ENCODE results near the gene DGCR2. TPM values are rescaled to one million over a fixed set of nuclear protein-coding genes. Genes with fewer than 3 reads are reported as not detected.

DGCR2 gene
- total RNA-seq, 1 experiment from 2014 or later, result 72.4 TPM

- H3K4me3 ChIP-seq (ENCODE audit: insufficient read depth, low read depth, low read length), result no peak overlapping the region
- H3K36me3 ChIP-seq (replicated peaks; ENCODE audit: control insufficient read depth, insufficient read depth, low read length), result no peaks in the 10 kb centered on the region
- no peak for DNase-seq
- H3K27me3 ChIP-seq (ENCODE audit: control insufficient read depth, insufficient read depth, low read length), result no peaks in the 10 kb centered on the region
These were observed 3.5 kb upstream of the DGCR2 start for GRCh38 chr22:19125474-19126308.

GRCh38 chr22:19125011-19125410, 2.8 kb upstream of the DGCR2 start:
- Histone ChIP-seq H3K36me3 (replicated peaks; ENCODE audit: control insufficient read depth, insufficient read depth, low read length) (no peaks in the 10 kb centered on the region), H3K4me3 (ENCODE audit: insufficient read depth, low read depth, low read length) (no peak overlapping the region), H3K27me3 (ENCODE audit: control insufficient read depth, insufficient read depth, low read length) (no peaks in the 10 kb centered on the region)
- no peak for DNase-seq

- Histone ChIP-seq H3K27me3 (ENCODE audit: control insufficient read depth, insufficient read depth, low read length) (no peaks in the 10 kb centered on the region), H3K4me3 (ENCODE audit: insufficient read depth, low read depth, low read length) (no peak overlapping the region), H3K36me3 (replicated peaks; ENCODE audit: control insufficient read depth, insufficient read depth, low read length) (no peaks in the 10 kb centered on the region)
- DNase-seq, result no peak
These were observed 2.2 kb upstream of the DGCR2 start for GRCh38 chr22:19124377-19124776.

- Histone ChIP-seq H3K27me3 (ENCODE audit: control insufficient read depth, insufficient read depth, low read length) (no peaks in the 10 kb centered on the region), H3K4me3 (ENCODE audit: insufficient read depth, low read depth, low read length) (no peak overlapping the region), H3K36me3 (replicated peaks; ENCODE audit: control insufficient read depth, insufficient read depth, low read length) (no peaks in the 10 kb centered on the region)
- no peak for DNase-seq
These were observed 1.7 kb upstream of the DGCR2 start for GRCh38 chr22:19123936-19124335.

- H3K27me3 ChIP-seq (ENCODE audit: control insufficient read depth, insufficient read depth, low read length), result no peaks in the 10 kb centered on the region
- H3K36me3 ChIP-seq (replicated peaks; ENCODE audit: control insufficient read depth, insufficient read depth, low read length), result no peaks in the 10 kb centered on the region
- no peak for DNase-seq
- peak overlapping the region; percentile 67 for H3K4me3 ChIP-seq (ENCODE audit: insufficient read depth, low read depth, low read length)
These were observed 710 bp upstream of the DGCR2 start for GRCh38 chr22:19122752-19123492.

GRCh38 chr22:19121631-19122142, 525 bp downstream of the DGCR2 start:
- Histone ChIP-seq H3K27me3 (ENCODE audit: control insufficient read depth, insufficient read depth, low read length) (no peaks in the 10 kb centered on the region), H3K4me3 (ENCODE audit: insufficient read depth, low read depth, low read length) (peak overlapping the region; percentile 97), H3K36me3 (replicated peaks; ENCODE audit: control insufficient read depth, insufficient read depth, low read length) (no peaks in the 10 kb centered on the region)
- DNase-seq, result peak; percentile 91

GRCh38 chr22:19120829-19121630, 1.2 kb downstream of the DGCR2 start:
- Histone ChIP-seq H3K4me3 (ENCODE audit: insufficient read depth, low read depth, low read length) (peak overlapping the region; percentile 97), H3K27me3 (ENCODE audit: control insufficient read depth, insufficient read depth, low read length) (no peaks in the 10 kb centered on the region), H3K36me3 (replicated peaks; ENCODE audit: control insufficient read depth, insufficient read depth, low read length) (no peaks in the 10 kb centered on the region)
- DNase-seq, result peak; percentile 78

GRCh38 chr22:19119949-19120348, 2.3 kb downstream of the DGCR2 start:
- H3K4me3 ChIP-seq (ENCODE audit: insufficient read depth, low read depth, low read length), result no peak overlapping the region
- DNase-seq, result peak; percentile 31

GRCh38 chr22:19118329-19118880, 3.8 kb downstream of the DGCR2 start:
- DNase-seq, result no peak
- Histone ChIP-seq H3K27me3 (ENCODE audit: control insufficient read depth, insufficient read depth, low read length) (no peaks in the 10 kb centered on the region), H3K36me3 (replicated peaks; ENCODE audit: control insufficient read depth, insufficient read depth, low read length) (no peaks in the 10 kb centered on the region), H3K4me3 (ENCODE audit: insufficient read depth, low read depth, low read length) (no peak overlapping the region)

More at GRCh38 chr22:19119949-19120348, 2.3 kb downstream of the DGCR2 start:
- Histone ChIP-seq H3K27me3 (ENCODE audit: control insufficient read depth, insufficient read depth, low read length) (no peaks in the 10 kb centered on the region), H3K36me3 (replicated peaks; ENCODE audit: control insufficient read depth, insufficient read depth, low read length) (no peaks in the 10 kb centered on the region)

GRCh38 chr22:19117111-19117512, 5.1 kb downstream of the DGCR2 start:
- DNase-seq, result peak; percentile 19
- Histone ChIP-seq H3K36me3 (replicated peaks; ENCODE audit: control insufficient read depth, insufficient read depth, low read length) (no peaks in the 10 kb centered on the region), H3K27me3 (ENCODE audit: control insufficient read depth, insufficient read depth, low read length) (no peaks in the 10 kb centered on the region), H3K4me3 (ENCODE audit: insufficient read depth, low read depth, low read length) (no peak overlapping the region)

GRCh38 chr22:19115628-19116027, 6.6 kb downstream of the DGCR2 start:
- H3K36me3 ChIP-seq (replicated peaks; ENCODE audit: control insufficient read depth, insufficient read depth, low read length), result no peaks in the 10 kb centered on the region
- no peak overlapping the region for H3K4me3 ChIP-seq (ENCODE audit: insufficient read depth, low read depth, low read length)
- DNase-seq, result peak; percentile 53
- no peaks in the 10 kb centered on the region for H3K27me3 ChIP-seq (ENCODE audit: control insufficient read depth, insufficient read depth, low read length)

- DNase-seq, result peak; percentile 26
- Histone ChIP-seq H3K36me3 (replicated peaks; ENCODE audit: control insufficient read depth, insufficient read depth, low read length) (no peaks in the 10 kb centered on the region), H3K4me3 (ENCODE audit: insufficient read depth, low read depth, low read length) (no peak overlapping the region), H3K27me3 (ENCODE audit: control insufficient read depth, insufficient read depth, low read length) (no peaks in the 10 kb centered on the region)
These were observed 7.1 kb downstream of the DGCR2 start for GRCh38 chr22:19114984-19115552.

- peak; percentile 10 for DNase-seq
- Histone ChIP-seq H3K4me3 (ENCODE audit: insufficient read depth, low read depth, low read length) (no peak overlapping the region), H3K36me3 (replicated peaks; ENCODE audit: control insufficient read depth, insufficient read depth, low read length) (no peaks in the 10 kb centered on the region), H3K27me3 (ENCODE audit: control insufficient read depth, insufficient read depth, low read length) (no peaks in the 10 kb centered on the region)
These were observed 8.8 kb downstream of the DGCR2 start for GRCh38 chr22:19113429-19113828.

- peak; percentile 30 for DNase-seq
- Histone ChIP-seq H3K27me3 (ENCODE audit: control insufficient read depth, insufficient read depth, low read length) (no peaks in the 10 kb centered on the region), H3K4me3 (ENCODE audit: insufficient read depth, low read depth, low read length) (no peak overlapping the region), H3K36me3 (replicated peaks; ENCODE audit: control insufficient read depth, insufficient read depth, low read length) (no peaks in the 10 kb centered on the region)
These were observed 10.6 kb downstream of the DGCR2 start for GRCh38 chr22:19111584-19111983.
